ENCODE results near the gene PROKR2. TPM values are rescaled to one million over a fixed set of nuclear protein-coding genes. Genes with fewer than 3 reads are reported as not detected.

The PROKR2 gene
- polyA plus RNA-seq, 2 of the 4 experiments (the other 2 are of a cell fraction): not detected

- no peak for TF ChIP-seq REST (IDR thresholded peaks at IDR 0.05)
- TF ChIP-seq EHF (CRISPR knock-in tag; IDR thresholded peaks at IDR 0.05): no peak
- TF ChIP-seq PBX3 (IDR thresholded peaks at IDR 0.05): no peak
- no peak for TF ChIP-seq E2F6 (IDR thresholded peaks at IDR 0.05; ENCODE audit: borderline replicate concordance, low read depth)
- no peak for TF ChIP-seq EHMT2 (IDR thresholded peaks at IDR 0.05; ENCODE audit: low read depth)
- no peak for TF ChIP-seq HMGXB4 (CRISPR knock-in tag; IDR thresholded peaks at IDR 0.05; ENCODE audit: borderline replicate concordance)
- TF ChIP-seq SREBF2 (IDR thresholded peaks at IDR 0.05): no peak
- no peak for TF ChIP-seq BHLHE40 (IDR thresholded peaks at IDR 0.05; ENCODE audit: low read depth, low read length)
- no peak for TF ChIP-seq GATA3 (IDR thresholded peaks at IDR 0.05; ENCODE audit: borderline replicate concordance)
- TF ChIP-seq TFCP2L1 (CRISPR knock-in tag; IDR thresholded peaks at IDR 0.05): no peak
These were observed 6.8 kb downstream of the PROKR2 start (continued) for GRCh38 chr20:5309971-5310370.

- no peak overlapping the region for H3K4me2 ChIP-seq
- POLR2A ChIA-PET: no interaction called here
- no peak for FAIRE-seq
- DNase-seq (ENCODE audit: low read depth in 1 of 2, low spot score in 1 of 2): no peak
- H3K4me1 ChIP-seq: no peaks in the 10 kb centered on the region
- H3K27ac ChIP-seq: no peak overlapping the region
- CTCF ChIA-PET: interaction anchor here (1.7 kb wide), 1 partner anchor 93 kb away, joined by 4 read pairs; no protein-coding TSS in a partner anchor
- H3K9me3 ChIP-seq: no peaks in the 10 kb centered on the region
- TF ChIP-seq ZSCAN20 (CRISPR knock-in tag; IDR thresholded peaks at IDR 0.05) (no peak), TFCP2L1 (CRISPR knock-in tag; IDR thresholded peaks at IDR 0.05) (no peak), CEBPB (IDR thresholded peaks at IDR 0.05) (no peak), MAZ (IDR thresholded peaks at IDR 0.05; ENCODE audit: borderline replicate concordance, low read depth, low read length) (no peak), FOSL2 (IDR thresholded peaks at IDR 0.05) (no peak), FOSL2 (CRISPR knock-in tag; IDR thresholded peaks at IDR 0.05) (no peak), ZFP36 (IDR thresholded peaks at IDR 0.05; ENCODE audit: borderline replicate concordance, partially characterized antibody) (no peak), EHMT2 (IDR thresholded peaks at IDR 0.05; ENCODE audit: low read depth) (no peak)
- WGBS (ENCODE audit: missing lambda C conversion rate): 31% methylated on average over 5 of the region's 5 CpGs
- no peak overlapping the region for H3K4me3 ChIP-seq
- ATAC-seq: no peak
These were observed 17.9 kb downstream of the PROKR2 start for GRCh38 chr20:5298811-5299210.

- H3K27ac ChIP-seq: no peak overlapping the region
- no peak for DNase-seq (ENCODE audit: low read depth in 1 of 2, low spot score in 1 of 2)
These were observed 19.3 kb downstream of the PROKR2 start for GRCh38 chr20:5297280-5298004.

More at GRCh38 chr20:5297280-5298004, 19.3 kb downstream of the PROKR2 start:
- Histone ChIP-seq H3K9me3 (no peaks in the 10 kb centered on the region), H3K4me1 (no peaks in the 10 kb centered on the region), H3K4me3 (no peak overlapping the region), H3K4me2 (no peak overlapping the region)
- no peak for TF ChIP-seq CBX8 (IDR thresholded peaks at IDR 0.05)
- ATAC-seq: no peak; a peak in 1 of 6 replicates
- ChIA-PET CTCF (interaction anchor here (1.0 to 1.7 kb wide), 2 partner anchors 92 to 151 kb away, joined by 4 read pairs; no protein-coding TSS in a partner anchor), POLR2A (no interaction called here)
- WGBS (ENCODE audit: missing lambda C conversion rate): 13% methylated on average over 11 of the region's 11 CpGs
- peak; percentile 32 for FAIRE-seq
